Activated naive CD4-positive, alpha-beta T cell treated with anti-CD3 and anti-CD28 coated beads, Interleukin-2, amount 50 U/mL, for 24 hours (primary cell): ENCODE measurements around the gene APOL6.

Experiments
- H3K27ac Mint-ChIP-seq: one replicate; pipeline ENCODE4 v1.8.0; 2021; ENCODE audit warnings: mild to moderate bottlenecking, mixed read lengths
- H3K27me3 Mint-ChIP-seq: one replicate; pipeline ENCODE4 v1.8.0; 2021; ENCODE audit warnings: mixed read lengths
- H3K36me3 Mint-ChIP-seq: one replicate; pipeline ENCODE4 v1.8.0; 2021; ENCODE audit warnings: mixed read lengths
- H3K4me1 Mint-ChIP-seq: one replicate; pipeline ENCODE4 v1.8.0; 2021; ENCODE audit warnings: mixed read lengths
- H3K4me3 Mint-ChIP-seq: one replicate; pipeline ENCODE4 v1.8.0; 2021; ENCODE audit warnings: mild to moderate bottlenecking, mixed read lengths
- H3K9me3 Mint-ChIP-seq: one replicate; pipeline ENCODE4 v1.8.0; 2021; ENCODE audit warnings: mixed read lengths

The APOL6 gene

DNA sequence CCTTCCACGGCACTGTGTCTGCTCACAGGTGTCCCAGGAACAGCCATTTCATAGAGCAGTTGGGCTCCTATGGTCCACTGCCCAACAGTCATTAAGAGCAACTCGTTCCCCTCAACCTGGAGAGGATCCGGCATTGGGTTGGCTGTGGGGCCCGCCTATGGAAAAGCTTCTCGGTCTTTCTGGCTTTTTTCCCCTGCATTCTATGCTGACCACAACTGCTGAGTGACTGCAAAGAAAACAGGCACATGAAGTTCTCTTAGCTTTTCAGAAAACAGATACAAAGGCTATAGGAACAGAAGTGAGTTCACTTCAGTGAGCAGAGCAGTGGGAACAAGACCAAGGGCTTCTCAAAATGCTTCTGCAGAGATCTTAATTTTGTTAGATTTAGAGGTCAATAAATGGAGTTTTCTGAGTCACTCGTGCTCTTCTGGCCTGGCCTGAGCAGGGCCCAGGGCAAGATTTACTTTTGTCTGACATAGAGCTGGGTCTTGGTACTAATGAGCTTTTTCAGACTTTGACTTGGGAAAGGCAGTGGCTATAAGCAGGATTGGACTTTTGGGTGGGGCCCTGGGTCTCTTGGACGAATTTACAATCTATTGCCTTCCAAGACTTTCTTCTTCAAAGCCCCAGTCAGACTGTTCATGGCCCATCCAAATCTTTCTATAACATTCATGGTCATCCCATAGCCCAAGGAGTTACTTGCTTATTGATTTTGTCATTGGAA is 55.8 kb downstream of the APOL6 start:
- Mint-ChIP-seq H3K36me3 (no peaks in the 10 kb centered on the region), H3K4me1 (no peaks in the 10 kb centered on the region), H3K9me3 (no peaks in the 10 kb centered on the region), H3K4me3 (no peak overlapping the region), H3K27me3 (no peaks in the 10 kb centered on the region), H3K27ac (no peak overlapping the region)

DNA sequence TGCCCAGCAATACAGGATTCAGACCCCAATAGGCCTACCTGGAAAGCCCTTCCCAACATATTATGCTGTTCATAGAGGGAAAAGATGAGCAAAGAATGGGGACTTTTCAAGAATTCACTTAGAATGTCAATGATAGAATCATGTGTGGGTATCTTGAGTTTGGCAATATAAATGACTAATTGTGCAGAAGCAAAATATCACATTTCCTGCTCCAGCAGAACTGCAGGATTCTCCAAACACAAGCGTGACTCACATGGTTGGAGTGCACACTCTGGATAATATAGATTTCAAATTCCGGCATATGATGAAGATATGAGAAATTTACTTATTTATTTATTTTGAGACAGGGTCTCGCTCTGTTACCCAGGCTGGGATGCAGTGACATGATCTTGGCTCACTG is 56.9 kb downstream of the APOL6 start:
- Mint-ChIP-seq H3K27me3 (no peaks in the 10 kb centered on the region), H3K36me3 (no peaks in the 10 kb centered on the region), H3K4me1 (no peaks in the 10 kb centered on the region), H3K4me3 (no peak overlapping the region), H3K27ac (no peak overlapping the region), H3K9me3 (no peaks in the 10 kb centered on the region)

DNA sequence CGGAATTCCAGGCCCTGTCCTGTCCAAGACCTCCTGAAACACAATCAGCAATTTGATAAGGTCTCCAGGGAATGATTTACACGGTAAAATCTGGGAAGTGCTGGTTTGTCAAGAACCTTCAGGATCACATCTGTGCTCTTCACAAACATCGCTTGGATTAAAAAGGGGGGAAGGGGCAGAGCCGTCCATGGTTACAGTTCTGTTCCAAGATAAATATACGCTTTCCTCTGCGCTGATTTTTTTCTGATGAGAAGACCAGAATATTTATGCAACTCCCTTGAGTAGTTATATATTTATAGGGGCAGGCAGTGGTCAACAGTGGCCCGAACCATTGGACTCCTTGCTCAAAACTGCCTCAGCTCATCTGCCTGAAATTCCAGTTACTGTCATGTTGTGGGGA is 60.2 kb downstream of the APOL6 start:
- Mint-ChIP-seq H3K4me1 (no peaks in the 10 kb centered on the region), H3K4me3 (no peak overlapping the region), H3K36me3 (peaks cover 3% of the 10 kb centered on the region), H3K27ac (no peak overlapping the region), H3K9me3 (peaks cover 9% of the 10 kb centered on the region), H3K27me3 (peaks cover 2% of the 10 kb centered on the region)

DNA sequence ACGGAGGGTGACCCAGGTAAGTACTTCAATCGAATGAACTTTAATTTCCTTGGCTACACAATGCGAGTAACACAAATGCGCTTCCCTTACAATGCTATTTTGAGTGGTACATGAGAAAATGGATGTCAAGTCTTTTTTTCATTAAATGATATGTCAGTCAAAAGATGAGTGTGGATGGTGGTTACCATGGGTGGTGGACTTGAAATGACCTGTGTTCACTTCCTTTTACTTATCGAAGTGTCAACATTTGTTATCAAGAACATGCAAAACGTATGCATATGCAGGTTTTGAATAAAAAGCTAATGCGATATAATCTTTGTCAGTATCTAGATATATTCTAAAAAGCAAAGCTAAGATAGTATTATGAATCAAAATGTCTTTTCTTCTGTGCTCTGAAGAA is 60.7 kb downstream of the APOL6 start:
- Mint-ChIP-seq H3K27me3 (peaks cover 3% of the 10 kb centered on the region), H3K9me3 (peaks cover 9% of the 10 kb centered on the region), H3K27ac (no peak overlapping the region), H3K4me3 (no peak overlapping the region), H3K36me3 (peaks cover 3% of the 10 kb centered on the region), H3K4me1 (no peaks in the 10 kb centered on the region)

DNA sequence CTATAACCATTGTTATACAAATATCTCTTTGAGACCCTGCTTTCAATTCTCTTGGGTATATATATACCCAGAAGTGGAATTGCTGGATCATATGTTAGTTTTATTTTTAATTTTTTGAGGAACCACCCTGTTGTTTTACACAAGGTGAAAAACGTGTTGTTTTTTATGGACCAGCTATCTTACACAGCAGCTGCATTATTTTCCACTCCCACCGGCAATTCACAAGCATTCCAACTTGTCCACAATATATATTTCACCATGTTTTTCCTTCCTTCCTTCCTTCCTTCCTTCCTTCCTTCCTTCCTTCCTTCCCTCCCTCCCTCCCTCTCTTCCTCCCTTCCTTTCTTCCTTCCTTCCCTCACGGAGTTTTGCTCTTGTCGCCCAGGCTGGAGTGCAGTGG is 63.1 kb downstream of the APOL6 start:
- Mint-ChIP-seq H3K36me3 (peaks cover 3% of the 10 kb centered on the region), H3K27ac (no peak overlapping the region), H3K4me3 (no peak overlapping the region), H3K4me1 (no peaks in the 10 kb centered on the region), H3K27me3 (peaks cover 4% of the 10 kb centered on the region), H3K9me3 (peaks cover 9% of the 10 kb centered on the region)

DNA sequence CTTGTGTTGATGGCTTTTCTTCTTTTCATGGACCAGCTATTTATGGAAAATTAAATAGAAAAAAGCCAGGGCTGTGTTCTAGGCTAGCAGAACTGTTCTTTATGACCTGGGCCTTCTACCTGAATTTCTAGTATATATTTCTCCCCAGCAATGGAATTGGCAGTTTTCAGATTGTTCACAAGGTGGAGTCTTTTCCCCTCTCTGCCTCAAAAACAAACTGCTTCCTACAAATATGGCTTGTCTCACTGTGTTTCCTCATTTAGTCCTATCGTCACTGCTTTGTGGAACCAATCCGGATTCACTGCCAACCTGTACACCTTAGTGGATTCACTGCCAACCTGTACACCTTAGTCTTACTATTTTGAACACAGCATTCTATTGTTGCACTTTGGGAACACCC is 64.4 kb downstream of the APOL6 start:
- Mint-ChIP-seq H3K27me3 (peaks cover 4% of the 10 kb centered on the region), H3K36me3 (peaks cover 3% of the 10 kb centered on the region), H3K27ac (no peak overlapping the region), H3K4me1 (no peaks in the 10 kb centered on the region), H3K9me3 (peaks cover 9% of the 10 kb centered on the region), H3K4me3 (no peak overlapping the region)

DNA sequence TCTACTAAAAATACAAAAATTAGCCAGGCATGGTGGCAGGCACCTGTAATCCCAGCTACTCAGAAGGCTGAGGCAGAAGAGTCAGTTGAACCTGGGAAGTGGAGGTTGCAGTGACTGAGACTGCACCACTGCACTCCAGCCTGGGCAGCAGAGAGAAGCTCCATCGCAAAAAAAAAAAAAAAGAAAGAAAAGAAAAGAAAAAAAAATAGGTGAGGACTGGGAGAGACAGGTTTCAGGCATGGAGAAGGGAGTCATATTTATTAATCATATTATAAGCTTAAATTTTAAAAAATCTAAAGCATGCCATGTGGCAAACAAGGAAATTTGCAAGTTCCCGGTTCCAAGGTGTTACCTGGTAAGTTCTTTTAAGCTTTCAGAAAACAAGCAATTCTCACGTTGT is 69.3 kb downstream of the APOL6 start, which contains the start of gene APOL5:
TSS of gene APOL5 (plus strand) at position 301 of the 400 bp plus-strand sequence. CDS start at position 301, 0 bp downstream.
- no peak within 1 kb of the TSS for H3K4me3 Mint-ChIP-seq
- no peak within 1 kb of the TSS for H3K27ac Mint-ChIP-seq
- peaks cover 3% of the 10 kb centered on the region for H3K36me3 Mint-ChIP-seq
- no peaks in the 10 kb centered on the region for H3K4me1 Mint-ChIP-seq
- peaks cover 4% of the 10 kb centered on the region for H3K27me3 Mint-ChIP-seq
- peaks cover 9% of the 10 kb centered on the region for H3K9me3 Mint-ChIP-seq
